Measurements from ENCODE around the gene SELENOW.
"Not testable (repeated sequence)": the region's sequence is repeated elsewhere in the genome, so short reads cannot be mapped to it uniquely, and the experiment has no call there.

SELENOW gene

DNA sequence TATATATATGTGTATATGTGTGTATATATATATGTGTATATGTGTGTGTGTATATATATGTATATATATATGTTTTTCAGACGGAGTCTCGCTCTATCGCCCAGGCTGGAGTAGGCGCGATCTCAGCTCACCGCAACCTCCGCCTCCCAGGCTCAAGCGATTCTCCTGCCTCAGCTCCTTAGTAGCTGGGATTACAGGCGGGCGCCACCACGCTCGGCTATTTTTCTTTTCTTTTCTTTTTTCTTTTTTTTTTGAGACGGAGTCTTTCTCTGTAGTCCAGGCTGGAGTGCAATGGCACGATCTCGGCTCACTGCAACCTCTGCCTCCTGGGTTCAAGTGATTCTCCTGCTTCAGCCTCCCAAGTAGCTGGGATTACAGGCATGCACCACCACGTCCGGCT, 32.4 kb upstream of the SELENOW start:
- H3K9ac ChIP-seq (ENCODE audit: low read length) = peak overlapping the region; percentile 94
- not testable (repeated sequence) for H3K27ac ChIP-seq (ENCODE audit: low read length); H3K4me1 ChIP-seq (ENCODE audit: control insufficient read depth, low read depth, low read length); H3K27me3 ChIP-seq (ENCODE audit: control insufficient read depth, insufficient read depth, low read length); H3K9me3 ChIP-seq (ENCODE audit: control insufficient read depth, low read depth, low read length)
- H3K4me3 ChIP-seq (ENCODE audit: low read length) = peak overlapping the region; percentile 84
- H3K36me3 ChIP-seq (ENCODE audit: control insufficient read depth, low read depth, low read length) = peaks cover 41% of the 10 kb centered on the region

- Histone ChIP-seq H3K27ac (ENCODE audit: low read length) (no peak overlapping the region), H3K4me3 (ENCODE audit: low read length) (no peak overlapping the region), H3K9me3 (ENCODE audit: control insufficient read depth, low read depth, low read length) (no peaks in the 10 kb centered on the region), H3K36me3 (ENCODE audit: control insufficient read depth, low read depth, low read length) (peaks cover 70% of the 10 kb centered on the region), H3K9ac (ENCODE audit: low read length) (no peak overlapping the region), H3K27me3 (ENCODE audit: control insufficient read depth, insufficient read depth, low read length) (no peaks in the 10 kb centered on the region), H3K4me1 (ENCODE audit: control insufficient read depth, low read depth, low read length) (no peaks in the 10 kb centered on the region)
Observed at GRCh38 chr19:47749326-47749725, 29.2 kb upstream of the SELENOW start.

DNA sequence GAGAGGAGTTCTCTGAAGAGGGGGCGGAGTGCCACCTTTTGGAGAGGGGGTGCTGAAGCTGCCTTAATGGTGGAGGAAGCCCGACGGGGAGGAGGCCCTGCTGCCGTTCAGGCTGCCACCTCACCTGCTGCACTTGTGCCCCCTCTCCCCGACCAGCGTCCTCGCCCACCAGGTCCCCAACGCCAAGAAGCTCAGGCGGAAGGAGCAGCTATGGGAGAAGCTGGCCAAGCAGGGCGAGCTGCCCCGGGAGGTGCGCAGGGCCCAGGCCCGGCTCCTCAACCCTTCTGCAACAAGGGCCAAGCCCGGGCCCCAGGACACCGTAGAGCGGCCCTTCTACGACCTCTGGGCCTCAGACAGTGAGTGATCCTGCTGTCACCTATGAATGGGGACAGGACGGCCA, 27.8 kb upstream of the SELENOW start:
- Histone ChIP-seq H3K9ac (ENCODE audit: low read length) (no peak overlapping the region), H3K27ac (ENCODE audit: low read length) (no peak overlapping the region), H3K36me3 (ENCODE audit: control insufficient read depth, low read depth, low read length) (peaks cover 73% of the 10 kb centered on the region), H3K9me3 (ENCODE audit: control insufficient read depth, low read depth, low read length) (no peaks in the 10 kb centered on the region), H3K4me1 (ENCODE audit: control insufficient read depth, low read depth, low read length) (no peaks in the 10 kb centered on the region), H3K4me3 (ENCODE audit: low read length) (no peak overlapping the region), H3K27me3 (ENCODE audit: control insufficient read depth, insufficient read depth, low read length) (no peaks in the 10 kb centered on the region)

DNA sequence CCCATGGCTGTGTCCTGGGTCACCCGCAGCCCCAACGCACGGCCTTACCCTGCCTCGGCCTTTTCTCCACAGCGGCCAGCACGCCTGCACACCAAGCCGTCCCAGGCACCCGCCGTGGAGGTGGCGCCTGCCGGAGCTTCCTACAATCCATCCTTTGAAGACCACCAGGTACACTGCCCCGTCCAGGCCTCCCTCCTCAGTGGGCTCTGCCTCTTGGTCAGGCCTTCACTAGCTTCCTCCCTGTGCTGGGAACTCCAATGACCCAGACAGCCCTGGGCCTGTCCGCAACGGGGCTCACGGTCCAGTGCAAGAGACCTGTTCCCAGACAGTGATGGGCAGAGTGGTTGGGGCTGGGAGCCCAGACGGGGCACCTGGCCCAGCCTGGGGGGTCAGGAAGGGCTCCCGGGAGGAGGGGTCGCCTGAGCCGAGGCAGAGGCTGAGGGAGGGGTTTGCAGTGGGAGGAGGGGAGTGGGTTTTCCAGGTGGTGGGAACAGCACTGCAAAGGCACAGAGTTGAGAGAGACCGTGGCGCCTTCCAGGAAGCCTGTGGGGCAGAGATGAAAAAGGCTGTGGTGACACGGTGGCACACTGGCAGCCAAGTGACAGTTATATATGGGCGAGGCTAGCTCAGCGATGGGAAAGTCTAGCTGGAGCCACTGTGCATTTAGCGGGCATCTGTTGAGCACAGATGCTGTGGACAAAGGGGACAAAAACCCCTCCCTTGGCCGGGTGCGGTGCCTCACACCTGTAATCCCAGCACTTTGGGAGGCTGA, 25.9 kb upstream of the SELENOW start:
- no peaks in the 10 kb centered on the region for H3K27me3 ChIP-seq (ENCODE audit: control insufficient read depth, insufficient read depth, low read length)
- H3K4me3 ChIP-seq (ENCODE audit: low read length) = no peak overlapping the region
- no peak overlapping the region for H3K9ac ChIP-seq (ENCODE audit: low read length)
- H3K36me3 ChIP-seq (ENCODE audit: control insufficient read depth, low read depth, low read length) = peaks cover 83% of the 10 kb centered on the region
- no peaks in the 10 kb centered on the region for H3K4me1 ChIP-seq (ENCODE audit: control insufficient read depth, low read depth, low read length)
- H3K9me3 ChIP-seq (ENCODE audit: control insufficient read depth, low read depth, low read length) = no peaks in the 10 kb centered on the region
- no peak overlapping the region for H3K27ac ChIP-seq (ENCODE audit: low read length)

GRCh38 chr19:47754206-47755064, 24.1 kb upstream of the SELENOW start:
- H3K27ac ChIP-seq (ENCODE audit: low read length) = no peak overlapping the region
- H3K4me3 ChIP-seq (ENCODE audit: low read length) = no peak overlapping the region
- no peak overlapping the region for H3K9ac ChIP-seq (ENCODE audit: low read length)
- no peaks in the 10 kb centered on the region for H3K9me3 ChIP-seq (ENCODE audit: control insufficient read depth, low read depth, low read length)
- H3K4me1 ChIP-seq (ENCODE audit: control insufficient read depth, low read depth, low read length) = no peaks in the 10 kb centered on the region
- H3K36me3 ChIP-seq (ENCODE audit: control insufficient read depth, low read depth, low read length) = peaks cover 73% of the 10 kb centered on the region
- no peaks in the 10 kb centered on the region for H3K27me3 ChIP-seq (ENCODE audit: control insufficient read depth, insufficient read depth, low read length)

DNA sequence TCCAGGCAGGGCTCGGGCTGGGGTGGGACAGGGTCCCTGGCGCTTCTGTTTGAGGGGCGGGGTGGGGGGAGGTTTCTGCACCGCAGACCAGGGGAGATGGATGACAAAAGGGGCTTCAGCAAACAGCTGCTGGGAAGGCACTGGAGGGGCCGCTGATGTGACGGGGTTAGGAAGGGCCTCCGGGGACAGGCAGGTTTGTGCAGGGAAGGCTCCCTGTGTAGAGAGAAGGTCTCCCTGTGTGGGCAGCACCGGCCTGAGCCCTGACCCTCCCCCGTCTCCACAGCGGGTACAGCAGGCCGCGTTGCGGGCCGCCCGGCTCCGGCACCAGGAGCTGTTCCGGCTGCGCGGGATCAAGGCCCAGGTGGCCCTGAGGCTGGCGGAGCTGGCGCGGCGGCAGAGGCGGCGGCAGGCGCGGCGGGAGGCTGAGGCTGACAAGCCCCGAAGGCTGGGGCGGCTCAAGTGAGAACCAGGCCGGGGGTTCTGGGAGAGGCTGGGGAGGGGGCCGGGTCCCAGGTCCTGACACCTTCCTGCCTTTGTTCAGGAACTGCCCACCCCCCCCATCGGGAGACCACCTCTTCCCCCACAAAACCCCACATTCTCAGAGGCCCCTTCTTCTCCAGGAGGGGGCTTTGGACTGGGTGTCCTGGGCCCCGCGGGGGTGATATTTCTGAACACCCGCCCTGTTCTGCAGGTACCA, 23.3 kb upstream of the SELENOW start:
- no peaks in the 10 kb centered on the region for H3K27me3 ChIP-seq (ENCODE audit: control insufficient read depth, insufficient read depth, low read length)
- H3K4me3 ChIP-seq (ENCODE audit: low read length) = no peak overlapping the region
- H3K9me3 ChIP-seq (ENCODE audit: control insufficient read depth, low read depth, low read length) = no peaks in the 10 kb centered on the region
- H3K4me1 ChIP-seq (ENCODE audit: control insufficient read depth, low read depth, low read length) = no peaks in the 10 kb centered on the region
- H3K36me3 ChIP-seq (ENCODE audit: control insufficient read depth, low read depth, low read length) = peaks cover 65% of the 10 kb centered on the region
- no peak overlapping the region for H3K9ac ChIP-seq (ENCODE audit: low read length)
- H3K27ac ChIP-seq (ENCODE audit: low read length) = no peak overlapping the region

DNA sequence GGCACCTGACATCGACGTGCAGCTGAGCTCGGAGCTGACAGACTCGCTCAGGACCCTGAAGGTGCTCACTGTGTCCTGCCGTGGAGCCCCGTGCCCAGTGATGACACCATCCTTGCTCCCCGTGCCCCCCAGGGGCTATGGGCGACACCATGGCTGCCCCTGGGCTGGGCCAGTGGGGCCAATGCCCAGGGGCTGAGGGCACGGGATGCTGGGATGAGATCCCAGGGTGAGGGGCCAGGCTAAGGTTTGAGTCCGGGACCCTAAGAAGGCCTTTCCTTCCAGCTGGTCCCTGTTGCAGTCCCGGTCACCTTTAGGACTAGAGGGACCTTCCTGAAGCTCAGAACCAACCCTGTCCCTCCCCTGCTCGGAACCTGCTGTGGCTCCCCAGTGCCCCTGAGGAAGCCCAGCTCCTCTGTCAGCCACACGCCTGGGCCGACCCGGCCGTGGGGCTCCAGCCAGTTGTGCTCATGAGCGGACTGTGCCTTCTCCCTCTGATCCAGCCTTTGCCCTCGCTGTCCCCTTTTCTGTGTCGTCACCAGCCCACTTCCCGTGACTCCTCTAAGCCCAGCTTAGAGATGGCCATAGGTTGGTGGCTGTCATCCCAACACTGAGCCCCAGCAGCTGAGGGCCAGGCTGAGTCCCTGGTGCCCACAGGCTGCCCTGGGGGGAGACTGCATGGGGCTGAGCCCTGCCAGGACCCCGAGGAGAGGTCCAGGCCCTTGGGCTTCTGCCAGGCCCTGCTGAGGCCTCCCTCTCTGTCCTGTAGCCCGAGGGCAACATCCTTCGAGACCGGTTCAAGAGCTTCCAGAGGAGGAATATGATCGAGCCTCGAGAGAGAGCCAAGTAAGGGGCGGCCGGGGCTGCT, 22.5 kb upstream of the SELENOW start:
- Histone ChIP-seq H3K27ac (ENCODE audit: low read length) (no peak overlapping the region), H3K9me3 (ENCODE audit: control insufficient read depth, low read depth, low read length) (no peaks in the 10 kb centered on the region), H3K27me3 (ENCODE audit: control insufficient read depth, insufficient read depth, low read length) (no peaks in the 10 kb centered on the region), H3K4me3 (ENCODE audit: low read length) (no peak overlapping the region), H3K36me3 (ENCODE audit: control insufficient read depth, low read depth, low read length) (peaks cover 57% of the 10 kb centered on the region), H3K9ac (ENCODE audit: low read length) (no peak overlapping the region), H3K4me1 (ENCODE audit: control insufficient read depth, low read depth, low read length) (no peaks in the 10 kb centered on the region)

DNA sequence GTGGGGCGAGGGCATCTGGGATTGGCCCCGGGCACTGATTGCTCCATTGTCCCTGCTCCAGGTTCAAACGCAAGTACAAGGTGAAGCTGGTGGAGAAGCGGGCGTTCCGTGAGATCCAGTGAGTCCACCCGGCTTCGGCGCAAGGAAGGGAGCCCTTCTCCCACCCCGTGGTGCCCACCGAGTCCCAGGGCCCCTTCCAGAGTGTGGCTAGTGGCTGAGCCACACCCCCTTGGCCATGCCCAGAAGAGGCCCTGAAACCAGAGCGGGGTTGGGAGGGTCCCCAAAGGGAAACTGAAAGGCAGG, 21.9 kb upstream of the SELENOW start:
- Histone ChIP-seq H3K4me1 (ENCODE audit: control insufficient read depth, low read depth, low read length) (no peaks in the 10 kb centered on the region), H3K36me3 (ENCODE audit: control insufficient read depth, low read depth, low read length) (peaks cover 51% of the 10 kb centered on the region), H3K9ac (ENCODE audit: low read length) (no peak overlapping the region), H3K9me3 (ENCODE audit: control insufficient read depth, low read depth, low read length) (no peaks in the 10 kb centered on the region), H3K27ac (ENCODE audit: low read length) (no peak overlapping the region), H3K27me3 (ENCODE audit: control insufficient read depth, insufficient read depth, low read length) (no peaks in the 10 kb centered on the region), H3K4me3 (ENCODE audit: low read length) (no peak overlapping the region)

GRCh38 chr19:47756953-47757608, 21.4 kb upstream of the SELENOW start:
- Histone ChIP-seq H3K4me3 (ENCODE audit: low read length) (no peak overlapping the region), H3K9ac (ENCODE audit: low read length) (no peak overlapping the region), H3K9me3 (ENCODE audit: control insufficient read depth, low read depth, low read length) (no peaks in the 10 kb centered on the region), H3K27ac (ENCODE audit: low read length) (no peak overlapping the region), H3K36me3 (ENCODE audit: control insufficient read depth, low read depth, low read length) (peaks cover 49% of the 10 kb centered on the region), H3K27me3 (ENCODE audit: control insufficient read depth, insufficient read depth, low read length) (no peaks in the 10 kb centered on the region), H3K4me1 (ENCODE audit: control insufficient read depth, low read depth, low read length) (no peaks in the 10 kb centered on the region)

DNA sequence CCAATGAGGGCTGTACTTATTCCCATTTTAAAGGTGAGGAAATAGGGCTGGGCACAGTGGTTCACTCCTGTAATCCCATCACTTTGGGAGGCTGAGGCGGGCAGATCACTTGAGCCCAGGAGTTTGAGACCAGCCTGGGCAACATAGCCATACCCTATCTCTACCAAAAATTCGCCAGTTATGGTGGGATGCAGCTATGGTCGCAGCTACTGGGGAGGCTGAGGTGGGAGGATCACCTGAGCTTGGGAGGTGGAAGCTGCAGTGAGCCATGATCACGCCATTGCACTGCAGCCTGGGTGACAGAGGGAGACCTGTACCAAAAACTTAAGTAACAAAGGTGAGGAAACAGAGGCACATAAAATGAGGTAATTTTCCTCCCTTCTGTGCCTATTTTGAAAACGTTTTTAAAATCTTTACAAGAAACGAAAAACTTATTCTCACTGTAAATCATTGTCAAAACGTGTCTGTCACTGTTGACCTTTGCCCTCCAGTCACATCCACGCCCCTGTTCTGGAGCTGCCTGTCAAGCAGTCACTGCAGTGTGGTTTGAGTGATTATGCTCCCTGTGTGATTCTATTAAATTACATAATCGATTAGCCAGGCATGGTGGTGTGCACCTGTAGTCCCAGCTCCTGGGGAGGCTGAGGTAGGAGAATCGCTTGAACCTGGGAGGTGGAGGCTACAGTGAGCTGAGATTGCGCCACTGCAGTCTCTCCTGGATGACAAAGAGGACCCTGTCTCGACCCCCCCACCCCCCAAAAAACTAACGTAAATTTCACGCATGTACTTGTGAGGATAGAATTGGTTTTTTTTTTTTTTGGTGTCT, 20.7 kb upstream of the SELENOW start:
- Histone ChIP-seq H3K4me3 (ENCODE audit: low read length) (no peak overlapping the region), H3K9ac (ENCODE audit: low read length) (no peak overlapping the region), H3K9me3 (ENCODE audit: control insufficient read depth, low read depth, low read length) (no peaks in the 10 kb centered on the region), H3K36me3 (ENCODE audit: control insufficient read depth, low read depth, low read length) (peaks cover 41% of the 10 kb centered on the region), H3K27ac (ENCODE audit: low read length) (no peak overlapping the region), H3K4me1 (ENCODE audit: control insufficient read depth, low read depth, low read length) (no peaks in the 10 kb centered on the region), H3K27me3 (ENCODE audit: control insufficient read depth, insufficient read depth, low read length) (no peaks in the 10 kb centered on the region)
